ENCODE measurements around the gene TMEM170A. TPM values are rescaled to one million over a fixed set of nuclear protein-coding genes. Genes with fewer than 3 reads are reported as not detected.
A peak's percentile ranks its signal among the peaks of the same experiment; 100 is the strongest.

TMEM170A gene
- total RNA-seq, 1 donor from 2014 or later, result 16.4 TPM

- no peaks in the 10 kb centered on the region for H3K79me2 ChIP-seq (ENCODE audit: insufficient read depth, low read length)
- no peak overlapping the region for H3K4me2 ChIP-seq (ENCODE audit: low read length)
- H3K4me3 ChIP-seq (ENCODE audit: insufficient read depth, low read depth, low read length), result no peak overlapping the region
- H3K36me3 ChIP-seq (ENCODE audit: insufficient read depth, low read length), result no peaks in the 10 kb centered on the region
- H3K9me3 Mint-ChIP-seq (ENCODE audit: unreplicated experiment), result no peaks in the 10 kb centered on the region
- peaks cover 3% of the 10 kb centered on the region for H3K27me3 Mint-ChIP-seq (ENCODE audit: low read depth, unreplicated experiment)
- H3K27me3 ChIP-seq (ENCODE audit: insufficient read depth, low read length), result peaks cover 2% of the 10 kb centered on the region
- H3K4me1 Mint-ChIP-seq (ENCODE audit: low read depth, unreplicated experiment), result peaks cover 19% of the 10 kb centered on the region
- DNase-seq (ENCODE audit: low read depth) (peak; percentile 62), FAIRE-seq (no peak)
- H4K20me1 ChIP-seq (ENCODE audit: insufficient read depth, low read length), result no peaks in the 10 kb centered on the region
- no peaks in the 10 kb centered on the region for H3K4me1 ChIP-seq (ENCODE audit: insufficient read depth, low read length)
- no peak overlapping the region for H3K27ac Mint-ChIP-seq (ENCODE audit: unreplicated experiment)
- H3K9me3 ChIP-seq (ENCODE audit: insufficient read depth, low read depth, low read length), result no peaks in the 10 kb centered on the region
- no peak overlapping the region for H3K4me3 Mint-ChIP-seq (ENCODE audit: unreplicated experiment)
- H3K9ac ChIP-seq (ENCODE audit: low read length), result no peak overlapping the region
- peaks cover 7% of the 10 kb centered on the region for H3K36me3 Mint-ChIP-seq (ENCODE audit: low read depth, unreplicated experiment)
- no peak overlapping the region for H3K27ac ChIP-seq (ENCODE audit: low read depth, low read length)
- TF ChIP-seq EZH2 (IDR thresholded peaks at IDR 0.05; ENCODE audit: insufficient read depth, low read length), result no peak
- TF ChIP-seq CTCF (IDR thresholded peaks at IDR 0.05; ENCODE audit: insufficient read depth, low read depth, low read length), result no peak
- H2AFZ ChIP-seq (ENCODE audit: low read depth, low read length), result no peak overlapping the region
Observed at GRCh38 chr16:75483222-75483621, 18.7 kb upstream of the TMEM170A start.

GRCh38 chr16:75482434-75483205 is 18.1 kb upstream of the TMEM170A start:
- no peaks in the 10 kb centered on the region for H4K20me1 ChIP-seq (ENCODE audit: insufficient read depth, low read length)
- Mint-ChIP-seq H3K36me3 (ENCODE audit: low read depth, unreplicated experiment) (peaks cover 7% of the 10 kb centered on the region), H3K4me1 (ENCODE audit: low read depth, unreplicated experiment) (peaks cover 19% of the 10 kb centered on the region), H3K9me3 (ENCODE audit: unreplicated experiment) (no peaks in the 10 kb centered on the region), H3K27ac (ENCODE audit: unreplicated experiment) (no peak overlapping the region), H3K4me3 (ENCODE audit: unreplicated experiment) (no peak overlapping the region), H3K27me3 (ENCODE audit: low read depth, unreplicated experiment) (peaks cover 3% of the 10 kb centered on the region)
- no peak overlapping the region for H3K9ac ChIP-seq (ENCODE audit: low read length)
- no peak overlapping the region for H3K27ac ChIP-seq (ENCODE audit: low read depth, low read length)
- H3K79me2 ChIP-seq (ENCODE audit: insufficient read depth, low read length), result no peaks in the 10 kb centered on the region
- no peaks in the 10 kb centered on the region for H3K4me1 ChIP-seq (ENCODE audit: insufficient read depth, low read length)
- H3K4me3 ChIP-seq (ENCODE audit: insufficient read depth, low read depth, low read length), result no peak overlapping the region
- no peak for DNase-seq (ENCODE audit: low read depth)
- H3K36me3 ChIP-seq (ENCODE audit: insufficient read depth, low read length), result no peaks in the 10 kb centered on the region
- FAIRE-seq, result no peak
- TF ChIP-seq EZH2 (IDR thresholded peaks at IDR 0.05; ENCODE audit: insufficient read depth, low read length), result no peak
- TF ChIP-seq CTCF (IDR thresholded peaks at IDR 0.05; ENCODE audit: insufficient read depth, low read depth, low read length), result no peak
- H3K4me2 ChIP-seq (ENCODE audit: low read length), result no peak overlapping the region
- H2AFZ ChIP-seq (ENCODE audit: low read depth, low read length), result no peak overlapping the region
- H3K9me3 ChIP-seq (ENCODE audit: insufficient read depth, low read depth, low read length), result no peaks in the 10 kb centered on the region
- H3K27me3 ChIP-seq (ENCODE audit: insufficient read depth, low read length), result peaks cover 2% of the 10 kb centered on the region

- TF ChIP-seq EZH2 (IDR thresholded peaks at IDR 0.05; ENCODE audit: insufficient read depth, low read length) (no peak), CTCF (IDR thresholded peaks at IDR 0.05; ENCODE audit: insufficient read depth, low read depth, low read length) (no peak)
Observed at GRCh38 chr16:75481475-75481874, 17.0 kb upstream of the TMEM170A start.

More at GRCh38 chr16:75481475-75481874, 17.0 kb upstream of the TMEM170A start:
- no peaks in the 10 kb centered on the region for H3K9me3 ChIP-seq (ENCODE audit: insufficient read depth, low read depth, low read length)
- no peak overlapping the region for H3K4me3 Mint-ChIP-seq (ENCODE audit: unreplicated experiment)
- H4K20me1 ChIP-seq (ENCODE audit: insufficient read depth, low read length), result no peaks in the 10 kb centered on the region
- H3K27ac ChIP-seq (ENCODE audit: low read depth, low read length), result no peak overlapping the region
- no peaks in the 10 kb centered on the region for H3K36me3 ChIP-seq (ENCODE audit: insufficient read depth, low read length)
- FAIRE-seq (no peak), DNase-seq (ENCODE audit: low read depth) (no peak)
- no peaks in the 10 kb centered on the region for H3K79me2 ChIP-seq (ENCODE audit: insufficient read depth, low read length)
- no peak overlapping the region for H3K9ac ChIP-seq (ENCODE audit: low read length)
- no peaks in the 10 kb centered on the region for H3K4me1 ChIP-seq (ENCODE audit: insufficient read depth, low read length)
- H3K4me3 ChIP-seq (ENCODE audit: insufficient read depth, low read depth, low read length), result no peak overlapping the region
- H3K27ac Mint-ChIP-seq (ENCODE audit: unreplicated experiment), result no peak overlapping the region
- H3K4me1 Mint-ChIP-seq (ENCODE audit: low read depth, unreplicated experiment), result peaks cover 13% of the 10 kb centered on the region
- H3K4me2 ChIP-seq (ENCODE audit: low read length), result no peak overlapping the region
- H3K9me3 Mint-ChIP-seq (ENCODE audit: unreplicated experiment), result no peaks in the 10 kb centered on the region
- H2AFZ ChIP-seq (ENCODE audit: low read depth, low read length), result no peak overlapping the region
- peaks cover 7% of the 10 kb centered on the region for H3K36me3 Mint-ChIP-seq (ENCODE audit: low read depth, unreplicated experiment)
- peaks cover 2% of the 10 kb centered on the region for H3K27me3 ChIP-seq (ENCODE audit: insufficient read depth, low read length)
- peaks cover 3% of the 10 kb centered on the region for H3K27me3 Mint-ChIP-seq (ENCODE audit: low read depth, unreplicated experiment)
